H9 (cell line): Measurements from ENCODE around the gene FAIM2. TPM values are rescaled to one million over a fixed set of nuclear protein-coding genes. Genes with fewer than 3 reads are reported as not detected.

Source experiments
- DNase-seq: peaks from one replicate; pipeline ENCODE4 v3.0.0-alpha.2; 2017
- H2AFZ ChIP-seq: one replicate; pipeline ENCODE4 v1.6.1; 2013; ENCODE audit warnings: mild to moderate bottlenecking, low read length, control low read depth, moderate library complexity
- H2AK5ac ChIP-seq: 2 replicates; pipeline ENCODE4 v1.6.1; 2013; ENCODE audit warnings: low read length, control low read depth, mixed read lengths; ENCODE audit not compliant: insufficient read length
- H2BK120ac ChIP-seq: one replicate; pipeline ENCODE4 v1.6.1; 2013; ENCODE audit warnings: low read depth, mild to moderate bottlenecking, low read length, control low read depth, inconsistent platforms; ENCODE audit not compliant: poor library complexity, severe bottlenecking
- H2BK12ac ChIP-seq: 2 replicates; pipeline ENCODE4 v1.6.1; 2013; ENCODE audit warnings: low read length, control low read depth, mixed read lengths, low read depth; ENCODE audit not compliant: insufficient read length
- H2BK15ac ChIP-seq: 2 replicates; pipeline ENCODE4 v1.6.1; 2013; ENCODE audit warnings: low read depth, low read length, control low read depth
- H2BK20ac ChIP-seq: one replicate; pipeline ENCODE4 v1.6.1; 2013; ENCODE audit warnings: low read depth, mild to moderate bottlenecking, low read length, control low read depth, inconsistent platforms; ENCODE audit not compliant: poor library complexity, severe bottlenecking
- H2BK5ac ChIP-seq: 2 replicates; pipeline ENCODE4 v1.6.1; 2013; ENCODE audit warnings: low read length, control low read depth, mixed read lengths; ENCODE audit not compliant: insufficient read length
- H3K14ac ChIP-seq: 2 replicates; pipeline ENCODE4 v1.6.1; 2013; ENCODE audit warnings: low read length, control low read depth; ENCODE audit not compliant: insufficient read depth
- H3K18ac ChIP-seq: 2 replicates; pipeline ENCODE4 v1.6.1; 2013; ENCODE audit warnings: low read depth, mild to moderate bottlenecking, mixed read lengths, low read length, control low read depth; ENCODE audit not compliant: insufficient read length
- H3K23ac ChIP-seq: 2 replicates; pipeline ENCODE4 v1.6.1; 2013; ENCODE audit warnings: low read length, control low read depth, mixed read lengths, low read depth; ENCODE audit not compliant: insufficient read length
- H3K23me2 ChIP-seq: 2 replicates; pipeline ENCODE4 v1.6.1; 2013; ENCODE audit warnings: low read depth, mild to moderate bottlenecking, mixed read lengths, low read length, control low read depth; ENCODE audit not compliant: insufficient read length, poor library complexity, severe bottlenecking
- H3K27ac ChIP-seq: 2 replicates; pipeline ENCODE4 v1.5.1; 2013; ENCODE audit warnings: low read length, control low read depth, mixed read lengths, low read depth; ENCODE audit not compliant: insufficient read length
- H3K27me3 ChIP-seq: 2 replicates; pipeline ENCODE4 v1.6.1; 2013; ENCODE audit warnings: low read length, control low read depth, inconsistent platforms; ENCODE audit not compliant: insufficient read depth
- H3K4ac ChIP-seq: 2 replicates; pipeline ENCODE4 v1.6.1; 2013; ENCODE audit warnings: low read depth, mild to moderate bottlenecking, control low read depth, inconsistent platforms, low read length, moderate library complexity
- H3K4me1 ChIP-seq: 2 replicates; pipeline ENCODE4 v1.6.1; 2013; ENCODE audit warnings: low read length, control low read depth, inconsistent platforms; ENCODE audit not compliant: insufficient read depth
- H3K4me2 ChIP-seq: 2 replicates; pipeline ENCODE4 v1.6.1; 2013; ENCODE audit warnings: low read length, control low read depth, mixed read lengths; ENCODE audit not compliant: insufficient read length, insufficient read depth
- H3K56ac ChIP-seq: 2 replicates; pipeline ENCODE4 v1.6.1; 2013; ENCODE audit warnings: low read depth, mild to moderate bottlenecking, mixed read lengths, low read length, control low read depth; ENCODE audit not compliant: insufficient read length
- H3K79me1 ChIP-seq: 2 replicates; pipeline ENCODE4 v1.6.1; 2013; ENCODE audit warnings: low read depth, mild to moderate bottlenecking, moderate library complexity, low read length, control low read depth, inconsistent platforms; ENCODE audit not compliant: insufficient read depth, poor library complexity, severe bottlenecking
- H3K79me2 ChIP-seq: 2 replicates; pipeline ENCODE4 v1.6.1; 2013; ENCODE audit warnings: low read length, control low read depth, inconsistent platforms; ENCODE audit not compliant: insufficient read depth
- H3K9ac ChIP-seq: 2 replicates; pipeline ENCODE4 v1.6.1; 2013; ENCODE audit warnings: low read length, control low read depth, mixed read lengths; ENCODE audit not compliant: insufficient read length; ENCODE audit errors: extremely low read depth
- H3K9me3 ChIP-seq: one replicate; pipeline ENCODE4 v1.6.1; 2013; ENCODE audit warnings: low read depth, low read length, inconsistent platforms; ENCODE audit not compliant: control insufficient read depth
- H3T11ph ChIP-seq: one replicate; pipeline ENCODE4 v1.6.1; 2013; ENCODE audit warnings: mild to moderate bottlenecking, low read length, control low read depth, inconsistent platforms
- H4K20me1 ChIP-seq: one replicate; pipeline ENCODE4 v1.6.1; 2013; ENCODE audit not compliant: control insufficient read depth, insufficient read length, insufficient read depth
- H4K5ac ChIP-seq: 2 replicates; pipeline ENCODE4 v1.6.1; 2013; ENCODE audit warnings: low read depth, mild to moderate bottlenecking, mixed read lengths, low read length, control low read depth; ENCODE audit not compliant: insufficient read length
- H4K8ac ChIP-seq: replicated peaks from 2 replicates; pipeline ENCODE4 v1.6.1; 2013; ENCODE audit warnings: low read length, control low read depth, mixed read lengths, low read depth; ENCODE audit not compliant: insufficient read length
- H4K91ac ChIP-seq: 2 replicates; pipeline ENCODE4 v1.6.1; 2013; ENCODE audit warnings: low read depth, mild to moderate bottlenecking, moderate library complexity, mixed read lengths, low read length, control low read depth; ENCODE audit not compliant: insufficient read length
- H3K27ac Mint-ChIP-seq, 3 experiments: 2 replicates in 2 of 3; 3 replicates in 1 of 3; pipeline ENCODE4 v1.8.0; 2020 to 2021; ENCODE audit warnings: mixed read lengths in 3 of 3, mild to moderate bottlenecking in 1 of 3, moderate library complexity in 1 of 3
- H3K27me3 Mint-ChIP-seq: 2 replicates; pipeline ENCODE4 v1.8.0; 2021; ENCODE audit warnings: low read depth, mild to moderate bottlenecking, moderate library complexity, mixed read lengths
- H3K36me3 Mint-ChIP-seq, 3 experiments: 2 replicates in 2 of 3; 3 replicates in 1 of 3; pipeline ENCODE4 v1.8.0; 2020 to 2021; ENCODE audit warnings: low read depth in 3 of 3, mixed read lengths in 3 of 3; ENCODE audit not compliant: insufficient read depth in 1 of 3
- H3K4me1 Mint-ChIP-seq, 2 experiments: 2 replicates each; pipeline ENCODE4 v1.8.0; 2020; ENCODE audit warnings: mixed read lengths in 2 of 2
- H3K4me3 Mint-ChIP-seq, 2 experiments: 2 replicates in 1 of 2; 3 replicates in 1 of 2; pipeline ENCODE4 v1.8.0; 2020 to 2021; ENCODE audit warnings: mild to moderate bottlenecking in 2 of 2, mixed read lengths in 2 of 2, moderate library complexity in 1 of 2
- H3K9me3 Mint-ChIP-seq, 2 experiments: 2 replicates in 1 of 2; 3 replicates in 1 of 2; pipeline ENCODE4 v1.8.0; 2020; ENCODE audit warnings: mild to moderate bottlenecking in 2 of 2, mixed read lengths in 2 of 2, moderate library complexity in 1 of 2
- WGBS: extraction: QIAGEN DNeasy Blood & Tissue Kit; methylation state at CpG from one replicate; pipeline ENCODE4 v1.1.7; 2013; ENCODE audit warnings: missing lambda C conversion rate, low lambda C conversion rate, mixed read lengths; ENCODE audit not compliant: insufficient read length; ENCODE audit errors: extremely low coverage; 5-methylcytosine and 5-hydroxymethylcytosine counted together
- total RNA-seq: library from RNA; stranded (reverse); gene quantifications from 2 replicates; pipeline ENCODE4 v1.2.1, GENCODE V29; 2021
- TF ChIP-seq, protein P1 (sequence below): fragments of 200-600 bp; sonication (generic); conservative IDR thresholded peaks from 3 replicates; pipeline ENCODE4 v1.8.0; 2021; ENCODE audit warnings: antibody characterized with exemption, mild to moderate bottlenecking

Gene FAIM2
- total RNA-seq, 1 experiment from 2014 or later: 0.42 TPM

GRCh38 chr12:49895773-49896172 is 7.9 kb downstream of the FAIM2 start:
- no peak overlapping the region for H3K18ac ChIP-seq
- no peaks in the 10 kb centered on the region for H3K27me3 ChIP-seq
- H3K4ac ChIP-seq: no peak overlapping the region
- H3K79me1 ChIP-seq: no peaks in the 10 kb centered on the region
- TF ChIP-seq, protein P1, sequence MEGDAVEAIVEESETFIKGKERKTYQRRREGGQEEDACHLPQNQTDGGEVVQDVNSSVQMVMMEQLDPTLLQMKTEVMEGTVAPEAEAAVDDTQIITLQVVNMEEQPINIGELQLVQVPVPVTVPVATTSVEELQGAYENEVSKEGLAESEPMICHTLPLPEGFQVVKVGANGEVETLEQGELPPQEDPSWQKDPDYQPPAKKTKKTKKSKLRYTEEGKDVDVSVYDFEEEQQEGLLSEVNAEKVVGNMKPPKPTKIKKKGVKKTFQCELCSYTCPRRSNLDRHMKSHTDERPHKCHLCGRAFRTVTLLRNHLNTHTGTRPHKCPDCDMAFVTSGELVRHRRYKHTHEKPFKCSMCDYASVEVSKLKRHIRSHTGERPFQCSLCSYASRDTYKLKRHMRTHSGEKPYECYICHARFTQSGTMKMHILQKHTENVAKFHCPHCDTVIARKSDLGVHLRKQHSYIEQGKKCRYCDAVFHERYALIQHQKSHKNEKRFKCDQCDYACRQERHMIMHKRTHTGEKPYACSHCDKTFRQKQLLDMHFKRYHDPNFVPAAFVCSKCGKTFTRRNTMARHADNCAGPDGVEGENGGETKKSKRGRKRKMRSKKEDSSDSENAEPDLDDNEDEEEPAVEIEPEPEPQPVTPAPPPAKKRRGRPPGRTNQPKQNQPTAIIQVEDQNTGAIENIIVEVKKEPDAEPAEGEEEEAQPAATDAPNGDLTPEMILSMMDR: peak; percentile 42
- H3K4me1 ChIP-seq: no peaks in the 10 kb centered on the region; the same call in 1 of the 2 replicates
- no peak overlapping the region for H3K4me2 ChIP-seq
- H3K27me3 Mint-ChIP-seq: peaks cover 58% of the 10 kb centered on the region
- WGBS: no CpG with 5 or more reads among the region's 9 CpGs
- H2BK20ac ChIP-seq: no peak overlapping the region
- no peaks in the 10 kb centered on the region for H3K36me3 Mint-ChIP-seq
- H4K91ac ChIP-seq: no peak overlapping the region
- H3K9me3 ChIP-seq: no peaks in the 10 kb centered on the region
- H2BK15ac ChIP-seq: no peak overlapping the region
- DNase-seq: no peak
- no peak overlapping the region for H2BK120ac ChIP-seq
- H3K4me3 Mint-ChIP-seq: no peak overlapping the region
- H3K9me3 Mint-ChIP-seq: no peaks in the 10 kb centered on the region; a peak in 1 of 5 replicates
- H3K27ac ChIP-seq: no peak overlapping the region
- H3K27ac Mint-ChIP-seq: no peak overlapping the region
- H2BK12ac ChIP-seq: no peak overlapping the region
- no peaks in the 10 kb centered on the region for H3K79me2 ChIP-seq
- no peak overlapping the region for H2AK5ac ChIP-seq
- H2AFZ ChIP-seq: no peak overlapping the region
- H3T11ph ChIP-seq: no peak overlapping the region
- no peak overlapping the region for H3K9ac ChIP-seq
- H4K5ac ChIP-seq: no peak overlapping the region
- no peak overlapping the region for H4K8ac ChIP-seq
- H2BK5ac ChIP-seq: no peak overlapping the region
- H3K56ac ChIP-seq: no peak overlapping the region
- H3K14ac ChIP-seq: no peak overlapping the region
- H3K4me1 Mint-ChIP-seq: peaks cover 23 to 30% of the 10 kb centered on the region in 2 experiments
- no peaks in the 10 kb centered on the region for H4K20me1 ChIP-seq
- H3K23me2 ChIP-seq: no peaks in the 10 kb centered on the region
- no peak overlapping the region for H3K23ac ChIP-seq
